ENCODE measurements around the gene TMEM129.
A peak's percentile ranks its signal among the peaks of the same experiment; 100 is the strongest.

TMEM129 gene

GRCh38 chr4:1722551-1723118, 1.5 kb upstream of the TMEM129 start:
- no peak for TF ChIP-seq CTCF (IDR thresholded peaks at IDR 0.05; ENCODE audit: insufficient read depth, low read depth, low read length, missing control alignments)
- peak overlapping the region; percentile 80 for H3K4me3 ChIP-seq (ENCODE audit: low read depth, low read length)
- DNase-seq (ENCODE audit: low read depth), result no peak

GRCh38 chr4:1721666-1722550, 785 bp upstream of the TMEM129 start:
- TF ChIP-seq CTCF (IDR thresholded peaks at IDR 0.05; ENCODE audit: insufficient read depth, low read depth, low read length, missing control alignments), result no peak
- DNase-seq (ENCODE audit: low read depth), result no peak
- peak overlapping the region; percentile 80 for H3K4me3 ChIP-seq (ENCODE audit: low read depth, low read length)

- no peak for TF ChIP-seq CTCF (IDR thresholded peaks at IDR 0.05; ENCODE audit: insufficient read depth, low read depth, low read length, missing control alignments)
- peak; percentile 72 for DNase-seq (ENCODE audit: low read depth)
- peak overlapping the region; percentile 75 for H3K4me3 ChIP-seq (ENCODE audit: low read depth, low read length)
Observed at GRCh38 chr4:1720163-1720983, 750 bp downstream of the TMEM129 start.

- H3K4me3 ChIP-seq (ENCODE audit: low read depth, low read length), result no peak overlapping the region
- no peak for DNase-seq (ENCODE audit: low read depth)
- TF ChIP-seq CTCF (IDR thresholded peaks at IDR 0.05; ENCODE audit: insufficient read depth, low read depth, low read length, missing control alignments), result no peak
Observed at GRCh38 chr4:1718095-1718850, 2.9 kb downstream of the TMEM129 start.

GRCh38 chr4:1717129-1718094, 3.7 kb downstream of the TMEM129 start:
- TF ChIP-seq CTCF (IDR thresholded peaks at IDR 0.05; ENCODE audit: insufficient read depth, low read depth, low read length, missing control alignments), result no peak
- no peak for DNase-seq (ENCODE audit: low read depth)

More at GRCh38 chr4:1717129-1718094, 3.7 kb downstream of the TMEM129 start:
- no peak overlapping the region for H3K4me3 ChIP-seq (ENCODE audit: low read depth, low read length)
